ENCODE results near the gene MESP1.

Gene MESP1

DNA sequence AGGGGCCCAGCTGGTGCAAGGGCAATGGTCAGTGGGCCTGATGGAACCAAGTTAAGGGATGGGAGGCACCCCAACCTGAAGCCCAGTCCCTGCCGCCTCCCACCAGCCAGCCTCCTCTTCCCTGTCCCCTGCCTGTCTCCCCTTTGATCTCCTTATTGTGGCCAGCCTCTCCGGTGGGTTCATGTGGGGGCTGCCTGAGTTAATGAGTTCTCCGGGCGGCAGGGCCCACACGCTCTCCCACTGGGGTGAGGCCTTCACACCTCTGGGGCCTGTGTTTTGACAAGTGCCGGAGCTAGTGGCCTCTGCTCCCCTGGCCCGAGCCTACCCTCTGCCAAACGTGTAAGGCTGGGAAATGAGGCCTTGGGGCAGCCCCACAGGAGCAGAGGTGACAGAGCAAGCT is 7.2 kb upstream of the MESP1 start:
- no peak for DNase-seq (ENCODE audit: low read depth)

DNA sequence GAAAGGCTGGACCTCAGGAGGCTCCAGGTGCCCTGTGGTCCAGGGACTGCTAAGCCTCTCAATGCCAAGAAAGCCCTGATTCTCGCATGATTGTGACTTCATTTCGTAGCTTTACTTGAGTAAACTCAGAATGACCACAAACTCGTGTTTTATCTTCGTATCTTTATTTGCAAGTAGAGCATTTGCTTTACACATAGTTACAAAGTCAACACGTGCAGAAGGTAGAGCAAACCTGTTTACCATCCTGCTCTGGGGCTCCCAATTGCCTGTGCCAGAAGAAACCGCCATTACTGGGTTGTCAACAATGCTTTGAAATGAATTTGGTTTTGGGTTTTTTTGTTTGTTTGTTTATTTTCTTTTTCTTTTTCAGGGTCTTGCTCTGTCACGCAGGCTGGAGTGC is 5.8 kb upstream of the MESP1 start:
- no peak for DNase-seq (ENCODE audit: low read depth)

DNA sequence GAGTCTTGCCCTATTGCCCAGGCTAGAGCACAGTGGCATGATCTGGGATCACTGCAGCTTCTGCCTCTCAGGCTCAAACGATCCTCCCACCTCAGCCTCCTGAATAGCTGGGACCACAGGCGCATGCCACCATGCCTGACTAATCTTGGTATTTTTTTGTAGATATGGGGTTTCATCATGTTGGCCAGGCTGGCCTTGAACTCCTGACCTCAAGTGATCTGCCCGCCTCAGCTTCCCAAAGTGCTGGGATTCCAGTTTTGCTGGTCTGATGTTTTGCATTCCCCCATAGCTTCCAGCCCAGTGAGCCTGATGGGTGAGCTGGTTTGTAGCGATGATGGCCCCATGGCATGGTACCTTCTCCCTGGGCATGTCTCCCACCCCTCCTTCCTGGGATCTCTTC is 4.7 kb upstream of the MESP1 start:
- no peak for DNase-seq (ENCODE audit: low read depth)

DNA sequence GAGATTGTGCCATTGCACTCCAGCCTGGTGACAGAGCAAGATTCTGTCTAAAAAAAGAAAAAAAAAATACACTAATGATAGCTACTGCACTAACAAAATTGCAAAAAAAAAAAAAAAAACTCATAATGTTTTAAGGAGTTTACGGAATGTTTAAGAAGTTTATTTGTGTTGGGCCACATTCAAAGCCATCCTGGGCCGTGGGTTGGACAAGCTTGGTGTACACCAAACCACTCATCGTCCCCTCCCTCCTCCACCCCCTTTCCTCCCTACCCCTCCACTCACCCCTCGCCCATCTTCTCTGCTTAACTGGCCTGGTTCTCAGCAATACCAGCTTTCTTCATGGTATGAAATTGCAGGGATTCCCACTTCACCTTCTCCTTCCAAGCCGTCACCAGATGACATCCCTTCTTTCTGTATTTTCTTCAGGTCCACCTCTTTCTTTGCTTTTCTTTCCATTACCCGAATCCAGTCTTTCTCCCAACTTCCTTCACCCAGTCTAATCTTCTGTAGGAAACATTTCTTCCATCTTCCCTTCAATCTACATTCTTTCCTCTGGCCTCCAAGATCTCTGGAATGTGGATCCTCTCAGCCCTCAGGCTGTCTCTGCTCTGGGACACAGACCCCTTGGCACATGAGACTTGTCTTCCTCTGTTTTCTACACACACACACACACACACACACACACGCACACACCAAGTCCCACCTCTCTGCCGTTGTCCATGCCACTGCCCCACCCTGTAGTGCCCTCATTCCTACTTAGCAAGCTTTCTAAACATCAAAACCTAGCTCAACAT is 3.5 kb upstream of the MESP1 start:
- DNase-seq (ENCODE audit: low read depth) = no peak

DNA sequence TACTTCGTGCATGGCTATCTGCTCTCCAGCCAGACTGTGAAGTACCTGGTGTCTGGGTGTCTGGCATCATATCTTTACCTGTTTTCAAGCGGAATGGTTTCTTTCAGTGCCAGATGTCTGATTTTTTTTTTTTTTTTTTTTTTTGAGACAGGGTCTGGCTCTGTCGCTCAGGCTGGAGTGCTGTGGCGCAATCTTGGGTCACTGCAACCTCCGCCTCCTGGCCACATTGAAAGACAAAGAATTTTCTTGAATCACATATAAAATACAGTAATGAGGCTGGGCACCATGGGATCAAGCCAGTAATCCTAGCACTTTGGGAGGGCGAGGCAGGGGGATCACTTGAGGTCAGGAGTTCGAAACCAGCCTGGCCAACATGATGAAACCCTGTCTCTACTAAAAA is 2.8 kb upstream of the MESP1 start:
- no peak for DNase-seq (ENCODE audit: low read depth)

DNA sequence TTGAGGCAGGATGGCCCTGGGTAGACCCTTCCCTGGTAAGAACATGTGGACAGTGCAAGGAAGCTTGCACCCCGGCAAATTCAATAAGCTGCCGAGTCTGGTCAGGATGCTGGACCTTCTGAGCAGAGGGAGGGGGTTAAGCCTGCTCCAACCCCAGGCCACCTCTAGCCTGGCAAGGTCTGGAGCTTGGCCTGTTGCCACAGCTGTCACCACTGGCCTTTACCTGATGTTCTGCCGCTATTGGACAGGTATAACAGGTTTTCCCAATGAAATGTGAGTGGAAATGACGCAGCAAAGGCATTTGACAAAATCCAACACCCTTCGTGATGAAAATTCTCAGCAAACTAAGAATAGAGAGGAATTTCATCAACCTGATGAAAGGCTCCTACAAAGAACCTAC is 699 bp upstream of the MESP1 start:
- no peak for DNase-seq (ENCODE audit: low read depth)

DNA sequence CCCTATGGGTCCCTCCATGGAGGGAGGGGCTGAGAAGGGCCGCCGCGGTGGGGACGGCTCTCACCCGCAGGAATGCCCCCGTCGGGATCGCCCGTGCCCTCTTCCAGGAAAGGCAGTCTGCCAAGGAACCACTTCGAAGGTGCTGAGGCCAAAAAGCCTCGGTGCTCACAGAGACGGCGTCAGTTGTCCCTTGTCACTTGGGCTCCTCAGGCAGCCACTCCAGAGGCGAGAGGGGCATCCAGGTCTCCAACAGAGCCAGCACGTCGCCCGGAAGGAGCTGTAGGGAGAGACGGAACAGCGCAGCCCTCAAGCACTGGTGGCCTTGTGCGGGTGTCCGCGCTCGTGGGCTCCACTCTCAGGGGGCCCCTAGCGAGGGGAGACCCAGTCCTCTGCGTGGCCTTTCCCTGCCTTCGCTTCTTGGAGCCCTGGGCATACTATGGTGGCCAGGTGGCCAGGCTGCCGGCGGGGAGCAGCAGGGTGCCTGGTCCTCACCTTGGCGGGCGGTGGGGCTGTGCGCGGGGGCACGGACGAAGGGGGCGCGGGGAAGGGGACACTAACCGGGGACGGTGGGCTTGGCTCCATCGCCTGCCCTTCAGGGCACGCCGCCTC is 994 bp downstream of the MESP1 start:
- no peak for DNase-seq (ENCODE audit: low read depth)

DNA sequence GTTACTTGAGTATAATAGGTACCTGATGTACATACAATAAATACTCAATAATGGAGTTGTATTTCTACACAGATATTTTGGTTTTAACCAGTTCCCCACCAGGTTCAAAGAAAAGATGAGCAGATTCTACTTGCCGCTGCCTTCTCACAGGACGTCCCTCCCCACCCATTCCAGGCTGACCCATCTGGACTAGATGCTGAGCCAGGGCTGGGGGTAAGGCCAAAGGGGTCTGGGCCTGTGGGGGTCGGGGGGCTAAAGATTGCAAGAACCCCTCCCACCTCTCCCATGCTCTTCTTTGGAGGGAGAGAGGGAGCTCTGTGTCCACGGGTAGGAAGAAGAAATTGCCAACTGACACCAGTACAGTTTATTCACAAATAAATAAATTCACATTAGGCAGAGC is 1.5 kb downstream of the MESP1 start:
- DNase-seq (ENCODE audit: low read depth) = no peak

DNA sequence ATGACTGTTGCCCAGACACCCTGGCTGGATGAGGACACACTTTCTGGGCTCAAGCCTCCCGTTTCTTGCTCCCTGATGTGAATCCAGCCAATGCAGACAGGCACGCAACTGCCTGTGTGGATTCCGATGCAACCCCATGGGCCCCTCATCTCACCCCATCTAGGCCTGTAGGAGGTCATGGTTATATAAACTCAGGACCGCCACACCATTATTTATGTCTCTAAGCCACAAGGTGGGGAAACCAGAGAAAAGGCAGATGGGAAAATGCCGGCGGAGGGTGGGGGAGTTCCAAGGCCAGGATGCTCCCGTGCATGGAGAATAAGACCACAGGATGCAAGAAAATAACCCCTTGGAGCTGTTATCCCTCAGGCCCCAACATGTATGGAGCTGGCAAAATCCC is 2.0 kb downstream of the MESP1 start:
- DNase-seq (ENCODE audit: low read depth) = no peak

DNA sequence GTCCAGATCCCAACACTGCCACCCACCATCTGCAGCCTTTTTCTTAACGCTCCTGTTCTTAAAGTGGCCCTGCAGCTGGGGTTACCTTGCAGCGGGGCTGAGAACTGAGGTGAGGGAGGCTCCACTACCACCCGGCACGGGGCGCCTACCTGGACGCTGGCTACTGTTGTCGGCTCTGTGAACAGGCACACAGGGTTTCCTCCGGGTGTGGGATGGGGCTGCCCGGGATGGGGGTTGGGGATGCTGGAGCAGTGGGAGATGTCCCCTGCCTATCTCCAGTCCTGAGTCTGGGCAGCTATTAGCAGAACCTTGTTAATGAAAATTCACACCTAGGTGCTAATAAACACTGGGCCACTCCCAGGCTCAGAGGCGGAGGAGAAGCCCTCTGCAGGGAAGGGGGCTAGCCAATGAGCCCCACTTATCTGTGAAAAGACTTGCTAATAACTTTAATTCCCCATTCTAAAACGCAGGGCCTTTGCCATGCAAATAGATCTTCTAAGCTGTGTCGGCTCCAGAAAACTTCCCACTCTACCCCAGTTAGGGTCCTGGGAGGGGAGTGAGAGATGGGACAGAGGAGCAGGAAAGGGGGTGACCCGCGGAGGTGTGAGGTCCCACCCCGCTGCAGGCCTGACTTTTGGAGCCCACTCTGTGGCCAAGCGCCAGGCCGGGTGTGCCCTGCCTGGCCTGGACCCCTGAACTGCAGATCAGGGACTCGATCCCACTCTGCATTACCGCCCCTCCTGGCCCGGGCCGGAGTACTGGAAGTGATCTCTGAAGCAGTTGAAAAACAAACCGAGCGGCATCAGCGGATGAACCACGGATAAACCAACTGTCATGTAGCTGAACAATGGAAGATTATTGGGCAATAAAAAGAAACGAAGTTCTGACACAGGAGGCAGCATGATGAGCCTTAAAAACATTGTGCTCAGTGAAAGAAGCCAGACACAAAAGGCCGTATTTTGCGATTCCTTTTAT is 3.1 kb downstream of the MESP1 start:
- DNase-seq (ENCODE audit: low read depth) = no peak

DNA sequence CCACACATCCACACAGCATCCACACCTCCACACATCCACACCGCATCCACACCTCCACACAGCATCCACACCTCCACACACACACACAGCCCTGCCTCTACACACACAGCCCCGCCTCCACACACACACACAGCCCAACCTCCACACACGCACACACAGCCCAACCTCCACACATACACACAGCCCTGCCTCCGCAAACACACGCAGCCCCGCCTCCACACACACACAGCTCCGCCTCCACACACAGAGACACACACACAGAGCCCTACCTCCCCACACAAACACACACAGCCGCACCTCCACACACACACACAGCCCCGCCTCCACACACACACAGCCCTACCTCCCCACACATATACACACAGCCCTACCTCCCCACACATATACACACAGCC is 4.7 kb downstream of the MESP1 start:
- DNase-seq (ENCODE audit: low read depth) = no peak

DNA sequence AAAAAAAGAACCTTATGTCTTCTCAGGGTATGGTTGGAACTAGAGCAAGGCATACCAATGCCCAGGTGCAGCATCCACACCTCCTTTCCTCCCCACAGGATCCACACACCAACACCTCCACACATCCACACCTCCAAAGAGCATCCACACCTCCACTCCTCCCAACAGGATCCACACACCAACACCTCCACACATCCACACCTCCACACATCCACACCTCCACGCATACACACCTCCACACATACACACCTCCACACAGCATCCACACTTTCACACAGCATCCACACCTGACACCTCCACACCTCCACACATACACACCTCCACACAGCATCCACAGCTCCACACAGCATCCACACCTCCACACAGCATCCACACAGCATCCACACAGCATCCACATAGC is 5.3 kb downstream of the MESP1 start:
- no peak for DNase-seq (ENCODE audit: low read depth)

DNA sequence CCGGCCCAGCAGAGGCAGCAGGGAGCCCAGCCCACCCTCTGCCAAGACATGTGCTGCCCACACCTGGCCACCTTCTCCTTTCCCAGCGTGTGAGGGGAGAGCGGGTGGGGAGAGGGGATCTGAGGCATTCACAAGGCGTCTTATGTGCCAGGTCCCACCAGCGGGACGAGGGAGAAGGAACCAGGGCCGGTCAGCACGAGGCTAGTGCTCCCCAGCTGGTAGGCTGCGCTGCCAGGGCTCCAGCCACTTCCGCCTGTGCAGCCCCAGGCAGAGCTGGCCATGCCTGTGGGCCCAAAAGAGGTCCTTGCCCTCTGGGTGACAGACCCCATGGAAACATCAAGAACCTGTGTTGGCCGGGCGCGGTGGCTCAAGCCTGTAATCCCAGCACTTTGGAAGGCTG is 5.9 kb downstream of the MESP1 start:
- no peak for DNase-seq (ENCODE audit: low read depth)

DNA sequence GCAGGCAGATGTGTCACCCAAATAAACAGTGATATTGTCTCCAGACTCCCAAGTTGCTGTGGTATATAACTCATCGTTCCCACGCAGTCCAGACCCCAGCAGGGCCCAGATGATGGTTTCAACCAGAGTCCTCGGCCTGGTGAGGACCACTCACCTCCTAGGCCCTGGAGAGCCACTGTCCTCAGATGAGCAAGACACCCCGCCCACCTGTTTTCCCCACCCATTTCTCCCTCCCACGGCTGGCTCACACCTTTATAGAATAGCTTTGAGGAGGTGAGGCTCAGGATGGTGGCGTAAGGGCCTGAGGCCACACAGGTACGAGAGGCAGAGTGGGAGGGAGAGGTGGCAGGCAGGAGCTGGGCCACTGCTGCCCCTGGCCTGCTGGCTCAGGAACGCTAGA is 7.5 kb downstream of the MESP1 start:
- no peak for DNase-seq (ENCODE audit: low read depth)

DNA sequence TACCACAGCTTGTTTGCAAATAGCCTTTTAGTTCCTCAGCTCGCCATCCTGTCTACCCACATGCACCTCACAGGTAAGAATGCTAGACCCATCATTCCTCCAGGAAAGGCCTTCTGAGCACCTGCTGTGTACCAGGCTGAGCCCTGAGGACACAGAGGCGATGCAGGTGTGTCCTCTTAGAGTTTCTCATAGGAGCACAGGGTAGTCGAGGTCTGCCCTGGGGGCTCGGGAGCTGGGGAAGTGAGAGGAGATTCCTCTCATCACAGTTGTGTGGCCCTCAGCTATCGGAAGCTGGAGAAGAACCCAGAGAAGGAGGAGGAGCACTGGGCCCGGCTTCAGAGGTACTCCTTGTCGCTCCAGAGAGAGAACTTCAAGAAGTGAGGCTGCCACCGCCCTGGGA is 8.0 kb downstream of the MESP1 start:
- DNase-seq (ENCODE audit: low read depth) = no peak

DNA sequence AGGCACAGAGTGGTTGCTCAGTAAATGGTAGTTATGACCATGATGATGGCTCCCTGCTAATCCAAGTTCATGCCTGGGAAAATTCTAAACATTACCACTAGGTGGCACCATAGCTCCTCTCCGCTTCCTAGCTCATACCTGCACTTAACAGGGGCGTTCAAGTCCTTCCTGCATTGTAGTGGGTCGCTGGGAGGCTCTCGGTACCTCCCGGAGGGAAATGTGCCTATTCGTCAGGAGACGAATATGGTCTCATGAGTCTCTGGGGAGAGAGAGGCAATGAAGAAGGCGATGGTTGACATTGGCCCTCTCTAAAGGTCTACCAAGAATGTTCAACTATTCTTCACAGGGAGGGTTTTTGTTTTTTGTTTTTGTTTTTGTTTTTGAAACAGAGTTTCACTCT is 10.9 kb downstream of the MESP1 start:
- DNase-seq (ENCODE audit: low read depth) = peak; percentile 35

DNA sequence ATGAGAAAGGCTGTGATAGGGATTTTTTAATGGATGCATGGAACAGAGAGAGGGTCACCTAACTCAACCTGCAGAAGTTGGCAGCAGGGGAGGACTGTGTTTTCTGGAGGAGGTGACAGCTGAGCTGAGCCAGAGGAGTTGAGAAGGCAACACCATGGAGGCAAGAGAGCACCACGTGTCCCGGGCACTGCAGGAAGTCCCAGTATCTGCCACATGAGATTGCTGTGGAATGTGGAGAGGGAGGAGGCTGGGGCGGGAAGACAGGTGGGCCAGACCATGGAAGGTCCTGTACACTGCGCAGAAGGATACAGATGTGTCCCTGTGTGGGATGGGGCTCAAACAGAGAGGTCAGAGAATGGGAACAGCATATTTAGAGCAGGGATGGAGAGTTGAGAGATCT is 15.3 kb downstream of the MESP1 start:
- DNase-seq (ENCODE audit: low read depth) = no peak

DNA sequence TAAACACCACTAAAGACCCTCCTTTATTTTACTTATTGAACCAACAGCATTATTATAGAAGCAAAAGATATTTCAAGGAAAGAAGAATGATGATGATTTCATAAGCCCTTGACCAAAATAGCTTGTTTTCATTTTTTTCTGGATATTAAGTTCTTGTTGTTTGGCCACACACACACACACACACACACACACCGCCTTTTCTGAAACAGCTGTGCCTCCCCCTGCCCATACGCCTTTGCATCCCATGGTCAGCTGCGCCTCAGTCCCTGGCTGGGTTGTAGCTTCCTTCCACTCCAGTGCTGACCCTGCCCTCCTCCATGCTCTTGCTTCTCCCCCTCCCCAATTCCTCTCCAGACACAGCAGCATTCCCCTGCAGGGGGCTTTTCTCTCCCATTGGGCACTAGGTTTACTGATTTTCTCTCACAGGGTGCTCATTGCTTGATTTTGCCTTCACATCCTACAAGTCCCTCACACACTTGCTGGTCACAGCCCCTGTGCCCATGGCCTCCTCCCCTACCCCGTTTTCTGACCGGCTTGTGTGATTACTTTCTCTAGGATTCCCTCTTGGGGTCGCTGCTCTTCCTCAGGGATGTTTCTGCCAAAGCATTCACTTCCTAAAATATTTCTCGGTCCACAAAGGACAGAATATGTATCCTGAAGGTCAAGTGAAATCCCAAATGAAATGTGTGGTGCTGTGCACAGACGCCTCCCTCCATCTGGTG is 18.4 kb downstream of the MESP1 start:
- no peak for DNase-seq (ENCODE audit: low read depth)

DNA sequence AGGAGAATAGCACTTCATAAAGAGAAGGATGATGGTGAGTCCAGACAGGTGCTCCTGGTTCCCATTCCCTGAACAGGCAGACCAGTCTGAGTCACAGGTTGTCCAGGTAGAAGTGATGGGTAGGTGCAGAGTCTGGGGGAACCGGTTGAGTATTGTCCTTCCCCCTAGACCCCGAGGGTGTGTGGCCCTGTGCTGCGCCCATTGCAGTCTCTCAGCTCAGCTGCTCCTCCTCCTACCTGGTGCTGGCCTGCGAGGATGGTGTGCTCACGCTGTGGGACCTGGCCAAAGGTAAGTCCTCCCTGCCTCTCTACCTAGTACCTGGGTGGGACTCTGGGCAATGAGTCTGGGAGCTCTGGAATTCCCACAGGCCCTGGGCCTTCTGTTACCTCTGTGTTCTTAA is 19.8 kb downstream of the MESP1 start:
- no peak for DNase-seq (ENCODE audit: low read depth)

DNA sequence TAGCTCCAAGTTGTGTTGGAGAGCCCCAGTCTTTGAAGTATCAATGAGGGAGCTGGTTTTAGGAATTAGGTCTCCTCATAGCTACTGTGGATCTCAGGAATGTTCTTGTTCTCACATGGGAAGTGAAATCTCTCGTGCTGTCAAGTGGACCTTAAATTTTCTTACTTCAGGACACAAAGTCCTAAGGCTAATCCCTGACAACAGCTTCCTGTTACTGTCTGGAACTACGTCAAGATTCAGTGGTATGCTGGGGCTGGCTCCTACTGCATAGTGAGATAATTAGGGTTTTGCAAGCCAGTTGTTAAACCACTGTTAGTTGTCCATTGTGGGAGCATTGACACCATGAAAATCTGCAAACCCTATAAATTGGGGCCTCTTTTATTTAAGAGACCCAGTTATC is 22.8 kb downstream of the MESP1 start:
- DNase-seq (ENCODE audit: low read depth) = no peak

DNA sequence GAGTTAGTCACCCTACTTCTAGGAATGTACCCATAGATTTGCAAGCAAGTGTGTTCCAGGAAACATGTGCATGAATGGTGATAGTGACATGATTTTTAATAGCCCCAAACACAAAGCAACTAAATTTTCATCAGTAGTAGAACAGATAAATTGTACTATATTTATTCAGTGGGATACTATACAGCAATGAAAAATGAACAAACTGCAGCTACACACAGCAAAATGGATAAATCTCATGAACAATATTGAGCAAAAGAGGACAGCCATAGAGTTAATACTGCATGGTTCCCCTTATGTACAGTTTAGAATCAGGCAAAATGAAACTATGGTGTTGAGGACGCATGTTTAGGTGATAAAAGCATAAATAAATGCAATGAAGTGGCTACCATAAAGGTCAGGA is 26.0 kb downstream of the MESP1 start:
- DNase-seq (ENCODE audit: low read depth) = no peak

DNA sequence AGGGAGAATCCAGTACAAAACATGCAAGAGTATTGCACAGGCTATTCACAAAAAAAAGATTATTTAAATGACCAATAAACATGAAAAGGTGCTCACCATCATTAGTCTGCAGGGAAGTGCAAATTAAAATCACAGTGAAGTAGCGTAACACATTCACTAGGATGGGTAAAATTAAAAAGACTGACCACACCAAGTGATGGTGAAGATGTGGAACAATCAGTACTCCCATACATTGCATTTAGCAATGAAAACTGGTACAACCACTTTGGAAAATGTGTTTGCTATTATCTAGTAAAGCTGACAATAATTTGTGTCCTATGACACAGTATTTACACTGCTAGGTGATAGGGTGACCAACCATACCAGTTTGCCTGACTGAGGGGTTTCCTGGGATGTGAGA is 26.4 kb downstream of the MESP1 start:
- no peak for DNase-seq (ENCODE audit: low read depth)
